Non-pigmented ciliary epithelial cell (primary cell): ENCODE data around the gene ZDHHC24.

Source experiments
- DNase-seq: peaks from one replicate; pipeline ENCODE4 v3.0.0-alpha.2; 2010; ENCODE audit warnings: low read depth

ZDHHC24 gene

GRCh38 chr11:66566221-66566620 is 20.4 kb upstream of the ZDHHC24 start:
- DNase-seq = no peak

- DNase-seq = no peak
Measured at GRCh38 chr11:66564984-66565383, 19.1 kb upstream of the ZDHHC24 start.

DNA sequence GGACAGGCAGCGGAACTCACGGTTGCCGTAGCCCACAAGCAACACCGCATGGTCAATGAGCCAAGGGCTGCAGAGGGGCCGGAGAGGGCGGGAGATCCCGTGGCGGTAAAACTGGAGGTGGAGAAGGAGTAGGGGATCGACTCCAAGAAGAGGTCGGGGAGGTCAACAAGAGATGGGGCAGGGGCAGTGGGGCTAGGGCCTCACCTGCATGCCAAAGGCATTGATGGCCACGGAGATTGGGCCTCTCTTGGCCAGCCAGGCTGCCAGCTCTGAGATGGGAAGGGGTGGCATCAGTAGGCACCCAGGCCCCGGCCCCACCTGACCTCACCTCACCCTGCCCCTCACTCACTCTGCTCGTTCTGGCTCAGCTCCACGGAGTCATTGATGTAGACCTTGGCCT is 18.7 kb upstream of the ZDHHC24 start:
- no peak for DNase-seq

DNA sequence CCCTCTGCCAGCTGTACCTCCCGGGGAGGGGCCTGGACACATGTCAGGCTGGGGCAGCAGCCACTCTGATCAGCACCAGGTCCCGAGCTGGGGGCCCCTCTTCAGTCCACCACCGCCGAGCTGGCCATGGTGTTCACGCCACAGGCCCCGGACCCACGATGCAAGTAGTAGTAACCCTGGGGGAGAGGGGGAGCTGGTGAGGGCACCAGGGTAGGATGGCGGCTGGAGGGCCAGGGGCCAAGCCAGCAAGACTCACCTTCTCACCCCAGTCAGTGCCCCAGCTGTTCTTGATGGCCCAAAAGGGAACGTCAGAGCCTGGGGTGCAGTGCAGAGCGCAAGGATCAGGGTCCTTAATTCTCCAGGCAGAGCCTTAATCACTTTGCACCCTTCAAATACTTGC is 18.0 kb upstream of the ZDHHC24 start:
- DNase-seq = no peak

- no peak for DNase-seq
Measured at GRCh38 chr11:66562907-66563583, 17.2 kb upstream of the ZDHHC24 start.

DNA sequence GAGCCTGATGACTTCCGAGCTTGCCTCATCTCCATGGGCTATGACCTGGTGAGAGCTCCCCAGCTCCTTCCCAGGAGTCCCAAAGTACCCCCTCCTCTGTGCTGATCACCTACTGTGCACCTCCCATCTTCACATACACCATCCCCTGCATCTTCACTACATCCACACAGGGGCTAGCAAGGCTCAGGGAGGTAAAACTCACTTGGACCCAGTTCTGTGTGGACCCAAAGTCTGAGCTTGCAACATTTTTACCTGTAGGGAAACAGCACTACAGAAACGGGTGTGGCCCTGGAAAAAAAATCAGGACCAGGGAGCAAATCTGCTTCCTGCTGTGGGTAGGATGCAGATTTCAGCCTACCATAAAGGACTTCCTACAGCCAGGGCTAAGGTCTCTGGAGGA is 16.4 kb upstream of the ZDHHC24 start:
- DNase-seq = no peak

GRCh38 chr11:66561975-66562248 is 16.1 kb upstream of the ZDHHC24 start:
- DNase-seq = no peak

DNA sequence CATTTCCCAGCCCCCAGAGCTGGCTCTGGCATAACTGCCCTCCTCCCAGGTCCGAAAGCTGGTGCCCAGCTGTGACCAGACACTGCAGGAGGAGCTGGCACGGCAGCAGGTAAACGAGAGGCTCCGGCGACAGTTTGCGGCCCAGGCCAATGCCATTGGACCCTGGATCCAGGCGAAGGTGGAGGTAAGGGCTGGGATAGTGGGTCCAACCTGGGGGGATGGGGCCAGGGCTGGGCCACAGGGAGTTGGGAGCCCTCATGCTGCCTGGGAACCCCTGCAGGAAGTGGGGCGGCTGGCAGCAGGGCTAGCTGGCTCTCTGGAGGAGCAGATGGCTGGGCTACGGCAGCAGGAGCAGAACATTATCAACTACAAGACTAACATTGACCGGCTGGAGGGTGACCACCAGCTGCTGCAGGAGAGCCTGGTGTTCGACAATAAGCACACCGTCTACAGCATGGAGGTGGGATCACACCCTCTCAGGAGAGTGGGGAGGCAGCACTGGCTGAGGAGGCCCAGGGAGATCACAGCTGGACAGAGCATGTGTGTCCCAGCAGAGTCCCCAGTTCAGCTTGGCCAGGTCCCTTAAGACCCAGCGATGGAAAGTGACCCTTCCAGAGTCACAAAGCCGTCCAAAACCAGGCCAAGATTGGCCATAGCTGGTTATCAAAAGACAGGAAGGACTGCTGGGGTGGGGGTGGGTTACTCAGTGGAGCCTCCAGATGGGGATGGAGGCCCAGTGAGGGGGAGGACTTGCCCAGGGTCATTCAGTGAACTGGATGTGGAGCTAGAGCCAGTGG is 15.5 kb upstream of the ZDHHC24 start:
- DNase-seq = no peak

DNA sequence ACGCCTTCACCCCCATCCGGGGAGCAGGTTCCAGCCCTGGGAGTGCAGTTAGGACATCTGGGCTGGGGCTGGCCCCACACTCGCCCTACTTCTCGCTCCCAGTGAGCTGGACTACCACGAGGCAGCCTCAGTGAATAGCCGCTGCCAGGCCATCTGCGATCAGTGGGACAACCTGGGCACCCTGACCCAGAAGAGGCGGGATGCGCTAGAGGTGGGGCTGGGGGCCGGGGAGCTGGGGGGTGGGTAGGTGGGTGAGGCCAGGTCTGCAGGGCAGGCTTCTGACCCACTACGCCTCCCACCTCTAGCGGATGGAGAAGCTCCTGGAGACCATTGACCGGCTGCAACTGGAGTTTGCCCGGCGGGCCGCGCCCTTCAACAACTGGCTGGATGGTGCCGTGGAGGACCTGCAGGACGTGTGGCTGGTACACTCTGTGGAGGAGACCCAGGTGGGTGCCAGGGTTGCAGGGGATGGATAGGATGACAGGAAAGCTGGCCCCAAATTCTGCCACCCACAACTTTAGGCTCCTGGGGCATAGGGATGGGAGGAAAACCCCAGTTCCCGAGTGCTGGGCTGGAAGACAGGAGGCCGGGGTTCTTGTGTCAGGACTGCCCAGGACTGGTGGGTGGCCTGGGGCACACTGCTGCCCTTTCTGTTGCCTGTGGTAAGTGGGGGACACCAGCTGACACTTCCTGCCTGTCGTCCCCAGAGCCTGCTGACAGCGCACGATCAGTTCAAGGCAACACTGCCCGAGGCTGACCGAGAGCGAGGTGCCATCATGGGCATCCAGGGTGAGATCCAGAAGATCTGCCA is 14.2 kb upstream of the ZDHHC24 start:
- DNase-seq = no peak

DNA sequence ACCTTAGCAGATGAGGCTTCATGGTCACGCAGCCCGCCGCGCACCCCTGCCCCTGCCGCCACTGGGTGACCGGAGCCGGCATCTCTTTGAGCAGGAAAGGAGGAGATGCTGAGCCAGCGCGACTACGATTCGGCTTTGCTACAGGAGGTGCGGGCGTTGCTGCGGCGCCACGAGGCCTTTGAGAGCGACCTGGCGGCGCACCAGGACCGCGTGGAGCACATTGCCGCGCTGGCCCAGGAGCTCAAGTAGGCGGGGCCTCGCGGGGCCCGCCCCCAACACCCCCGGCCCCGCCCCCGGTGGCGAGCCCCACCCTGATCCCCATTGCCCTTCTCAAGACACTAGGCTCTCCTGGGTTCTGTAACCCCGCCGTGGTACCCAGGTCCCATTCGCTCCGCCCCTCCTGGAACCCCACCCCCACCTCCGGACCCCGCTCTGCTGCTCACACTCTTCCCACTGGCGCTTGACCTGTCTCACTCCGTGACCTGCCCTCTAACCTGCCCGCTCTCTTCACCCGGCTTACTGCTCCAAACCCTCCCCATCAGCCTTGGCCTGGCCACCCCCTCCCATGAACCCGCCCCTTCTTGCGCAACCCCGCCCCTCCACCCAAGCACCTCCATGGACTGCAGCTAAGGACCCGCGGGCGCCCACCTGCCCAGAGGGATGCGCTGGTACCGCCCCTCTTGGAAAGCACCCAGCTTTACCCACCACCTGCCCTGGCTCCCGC is 13.5 kb upstream of the ZDHHC24 start:
- DNase-seq = no peak

GRCh38 chr11:66557733-66558326 is 12.0 kb upstream of the ZDHHC24 start:
- no peak for DNase-seq

- DNase-seq = no peak
Measured at GRCh38 chr11:66556086-66556485, 10.2 kb upstream of the ZDHHC24 start.

GRCh38 chr11:66555416-66555815 is 9.6 kb upstream of the ZDHHC24 start:
- no peak for DNase-seq

DNA sequence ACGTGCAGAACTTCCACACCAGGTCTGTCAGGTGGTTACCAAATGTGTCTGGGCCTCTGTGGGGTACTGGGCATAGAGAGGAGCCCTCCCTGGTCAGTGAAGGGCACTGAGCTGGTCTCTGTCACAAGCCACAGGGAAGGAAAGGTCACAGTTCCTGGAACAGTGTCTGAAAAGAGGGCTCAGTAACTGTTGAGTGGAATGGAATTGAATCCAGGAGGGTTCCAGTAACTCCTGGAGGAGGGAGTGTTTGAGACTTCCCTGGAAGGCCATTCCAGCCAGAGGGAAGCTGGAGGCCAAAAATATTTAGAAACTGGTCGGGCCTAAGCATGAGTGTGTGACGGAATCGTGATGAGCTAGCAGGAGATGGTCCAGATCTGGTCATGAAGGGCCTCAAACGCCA is 8.8 kb upstream of the ZDHHC24 start:
- DNase-seq = no peak

- DNase-seq = no peak
Measured at GRCh38 chr11:66550887-66551286, 5.0 kb upstream of the ZDHHC24 start.

- DNase-seq = no peak
Measured at GRCh38 chr11:66549696-66550095, 3.8 kb upstream of the ZDHHC24 start.

- DNase-seq = no peak
Measured at GRCh38 chr11:66548774-66549630, 3.2 kb upstream of the ZDHHC24 start.

DNA sequence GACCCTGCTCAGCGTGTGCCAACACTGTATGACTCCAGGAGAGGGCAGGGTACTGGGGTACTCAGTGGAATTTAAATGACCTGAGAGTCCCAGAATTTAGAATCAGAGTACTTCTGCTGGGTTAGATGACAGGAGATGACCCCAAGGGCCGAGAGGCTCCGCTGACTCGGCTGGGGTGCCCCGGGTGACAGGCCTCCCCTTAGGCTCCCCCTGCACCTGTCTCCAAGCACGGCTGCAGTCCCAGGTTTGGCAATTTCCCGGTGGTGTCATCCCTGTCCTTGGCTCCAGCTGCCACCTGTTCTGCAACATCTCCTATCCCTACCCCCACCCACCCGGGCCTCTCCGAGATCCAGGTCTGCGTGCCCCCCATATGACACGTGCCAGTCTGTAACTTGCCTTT is 2.2 kb upstream of the ZDHHC24 start:
- DNase-seq = no peak

GRCh38 chr11:66547662-66548009 is 1.8 kb upstream of the ZDHHC24 start:
- no peak for DNase-seq

GRCh38 chr11:66546966-66547661 is 1.3 kb upstream of the ZDHHC24 start:
- DNase-seq = no peak
